T-cell (primary cell): Measurements from ENCODE around the gene SYNJ1. TPM values are rescaled to one million over a fixed set of nuclear protein-coding genes. Genes with fewer than 3 reads are reported as not detected.

Experiments
- ATAC-seq, 4 experiments: fragments of 200-7000 bp in 3 of 4; fragments of 150-1000 bp in 1 of 4; cut with Tn5 transposase; replicated peaks in 1 of 4; 1 replicate in 3 of 4; 2 replicates in 1 of 4; pipeline ENCODE4 v1.10.0; 2021; ENCODE audit warnings: moderate library complexity in 3 of 4, mild to moderate bottlenecking in 2 of 4, moderate number of reproducible peaks in 1 of 4
- CTCF ChIA-PET, 2 donors: fragments of 300-600 bp; sonication (Branson Sonifier 250); formaldehyde crosslinking; loops; one replicate each; lab custom pipeline; 2022; ENCODE audit warnings: antibody characterized with exemption in 2 of 2; lab: Charles Lee
- POLR2A ChIA-PET, 2 donors: fragments of 300-600 bp; sonication (Branson Sonifier 250); formaldehyde crosslinking; loops; one replicate each; lab custom pipeline; 2022; ENCODE audit warnings: antibody characterized with exemption in 2 of 2; lab: Charles Lee
- DNase-seq, 35 experiments: peaks; one replicate each; pipeline versions ENCODE4 v3.0.0 to v3.0.0-alpha.2; 2013 to 2023
- H3K27ac ChIP-seq: one replicate; pipeline ENCODE4 v1.5.1; 2013; ENCODE audit warnings: low read length
- H3K27me3 ChIP-seq, 2 experiments: replicated peaks in 1 of 2; 1 replicate in 1 of 2; 2 replicates in 1 of 2; pipeline versions ENCODE4 v1.6.1 to v1.7.0; 2013; ENCODE audit warnings: low read length in 1 of 2, mixed read lengths in 1 of 2; ENCODE audit not compliant: control insufficient read depth in 2 of 2, insufficient read depth in 2 of 2; ENCODE audit errors: extremely low read depth in 1 of 2
- H3K36me3 ChIP-seq, 2 donors: 1 replicate in 1 of 2; 2 replicates in 1 of 2; pipeline versions ENCODE4 v1.6.1 to v1.7.0; 2013; ENCODE audit warnings: low read length in 1 of 2; ENCODE audit not compliant: control insufficient read depth in 2 of 2, insufficient read depth in 1 of 2; ENCODE audit errors: extremely low read depth in 1 of 2
- H3K4me1 ChIP-seq, 2 experiments: 1 replicate in 1 of 2; 2 replicates in 1 of 2; pipeline versions ENCODE4 v1.6.1 to v1.7.0; 2013; ENCODE audit warnings: low read length in 2 of 2, mixed read lengths in 1 of 2; ENCODE audit not compliant: insufficient read depth in 2 of 2, control insufficient read depth in 1 of 2; ENCODE audit errors: extremely low read depth in 1 of 2
- H3K4me3 ChIP-seq, 2 donors: 1 replicate in 1 of 2; 2 replicates in 1 of 2; pipeline versions ENCODE4 v1.5.1 to v1.7.0; 2013; ENCODE audit warnings: mild to moderate bottlenecking in 2 of 2, low read length in 1 of 2, moderate library complexity in 1 of 2; ENCODE audit not compliant: control insufficient read depth in 1 of 2; ENCODE audit errors: extremely low read depth in 1 of 2
- H3K9me3 ChIP-seq: 2 replicates; pipeline ENCODE4 v1.7.0; 2013
- H3K27ac Mint-ChIP-seq, 2 donors: one replicate each; pipeline ENCODE4 v1.8.0; 2020 to 2021; ENCODE audit warnings: mild to moderate bottlenecking in 2 of 2, mixed read lengths in 2 of 2
- H3K27me3 Mint-ChIP-seq, 2 donors: one replicate each; pipeline ENCODE4 v1.8.0; 2021 to 2022; ENCODE audit warnings: mixed read lengths in 2 of 2
- H3K36me3 Mint-ChIP-seq: one replicate; pipeline ENCODE4 v1.8.0; 2021; ENCODE audit warnings: mixed read lengths
- H3K4me1 Mint-ChIP-seq, 3 donors: one replicate each; pipeline ENCODE4 v1.8.0; 2020 to 2022; ENCODE audit warnings: mixed read lengths in 3 of 3, mild to moderate bottlenecking in 1 of 3
- H3K4me3 Mint-ChIP-seq, 3 donors: one replicate each; pipeline ENCODE4 v1.8.0; 2020 to 2022; ENCODE audit warnings: mild to moderate bottlenecking in 3 of 3, mixed read lengths in 3 of 3, moderate library complexity in 3 of 3
- H3K9me3 Mint-ChIP-seq, 3 donors: one replicate each; pipeline ENCODE4 v1.8.0; 2020 to 2022; ENCODE audit warnings: mixed read lengths in 3 of 3
- WGBS: methylation state at CpG from one replicate; pipeline ENCODE4 v1.1.5; 2013; ENCODE audit warnings: missing lambda C conversion rate; ENCODE audit not compliant: insufficient coverage; 5-methylcytosine and 5-hydroxymethylcytosine counted together
- total RNA-seq, 35 experiments: library from RNA in 6 of 35; stranded (reverse) in 6 of 35; fragments of 120-200 nt in 1 of 35; gene quantifications; one replicate each; pipeline versions ENCODE4 v1.2.1 to v1.2.4 and lab custom pipeline; 2013 to 2026

SYNJ1 gene
- total RNA-seq, 5 donors from 2014 or later (not counting 1 experiment from before 2014, with no cell fraction given), result 15.2 to 24.0 (median 20.3) TPM

- Histone ChIP-seq H3K4me3 (no peak overlapping the region), H3K4me1 (peaks cover 0 to 1% of the 10 kb centered on the region in 2 experiments), H3K36me3 (peaks cover 0 to 15% of the 10 kb centered on the region in 2 donors), H3K27ac (no peak overlapping the region), H3K27me3 (no peaks in the 10 kb centered on the region), H3K9me3 (no peaks in the 10 kb centered on the region)
- H3K27me3 Mint-ChIP-seq, result no peaks in the 10 kb centered on the region
- no peak overlapping the region for H3K4me3 Mint-ChIP-seq
- ChIA-PET POLR2A (no interaction called here), CTCF (no interaction called here)
- 92% methylated on average over 2 of the region's 2 CpGs for WGBS
- H3K36me3 Mint-ChIP-seq, result peaks cover 52% of the 10 kb centered on the region
- no peaks in the 10 kb centered on the region for H3K9me3 Mint-ChIP-seq
- no peak for ATAC-seq
- peaks cover 30 to 43% (median 39%) of the 10 kb centered on the region in 3 donors for H3K4me1 Mint-ChIP-seq
- DNase-seq, result no peak
- no peak overlapping the region for H3K27ac Mint-ChIP-seq
Measured at GRCh38 chr21:32717851-32718316, 9.9 kb downstream of the SYNJ1 start.

DNA sequence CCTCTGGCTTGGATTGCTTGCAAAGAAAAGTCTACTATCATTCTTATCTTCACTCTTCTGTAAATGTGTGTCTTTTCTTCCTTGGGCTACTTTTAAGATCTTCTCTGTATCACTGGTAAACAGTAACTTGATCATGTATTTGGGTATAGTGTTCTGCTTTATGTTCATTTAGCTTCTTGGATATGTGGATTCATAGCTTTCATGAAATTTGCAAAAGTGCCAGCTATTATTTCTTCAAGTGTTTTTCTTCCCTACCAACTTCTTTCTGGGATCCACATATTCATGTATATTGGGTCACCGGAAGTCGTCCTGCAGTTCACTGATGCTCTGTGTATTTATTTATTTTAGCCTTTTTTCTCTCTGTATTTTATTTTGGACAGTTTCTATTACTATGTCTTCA, 11.3 kb downstream of the SYNJ1 start:
- no peaks in the 10 kb centered on the region for H3K27me3 Mint-ChIP-seq
- ChIA-PET POLR2A (no interaction called here), CTCF (interaction anchor here in 1 of 2 donors (0.5 to 0.6 kb wide), 2 partner anchors 189 to 757 kb away, joined by 8 read pairs; no protein-coding TSS in a partner anchor)
- Histone ChIP-seq H3K27ac (no peak overlapping the region), H3K27me3 (no peaks in the 10 kb centered on the region), H3K9me3 (no peaks in the 10 kb centered on the region), H3K36me3 (peaks cover 0 to 15% of the 10 kb centered on the region in 2 donors), H3K4me1 (peaks cover 0 to 15% of the 10 kb centered on the region in 2 experiments), H3K4me3 (no peak overlapping the region)
- WGBS, result no CpG with 5 or more reads among the region's 2 CpGs
- H3K9me3 Mint-ChIP-seq, result no peaks in the 10 kb centered on the region
- no peak overlapping the region for H3K4me3 Mint-ChIP-seq
- DNase-seq (no peak), ATAC-seq (no peak)
- H3K27ac Mint-ChIP-seq, result no peak overlapping the region
- peaks cover 47% of the 10 kb centered on the region for H3K36me3 Mint-ChIP-seq
- peaks cover 38 to 48% (median 47%) of the 10 kb centered on the region in 3 donors for H3K4me1 Mint-ChIP-seq

GRCh38 chr21:32713726-32714125, 14.1 kb downstream of the SYNJ1 start:
- peaks cover 0 to 5% of the 10 kb centered on the region in 2 donors for H3K36me3 ChIP-seq
- no peaks in the 10 kb centered on the region for H3K9me3 ChIP-seq
- H3K27me3 Mint-ChIP-seq, result no peaks in the 10 kb centered on the region
- peaks cover 34 to 41% (median 39%) of the 10 kb centered on the region in 3 donors for H3K4me1 Mint-ChIP-seq
- DNase-seq (no peak), ATAC-seq (no peak)
- H3K27ac ChIP-seq, result no peak overlapping the region
- no peak overlapping the region for H3K4me3 ChIP-seq
- H3K36me3 Mint-ChIP-seq, result peaks cover 33% of the 10 kb centered on the region
- H3K27ac Mint-ChIP-seq, result no peak overlapping the region
- H3K4me3 Mint-ChIP-seq, result no peak overlapping the region
- POLR2A ChIA-PET, result interaction anchor here in 1 of 2 donors (0.5 to 0.9 kb wide), 2 partner anchors 13 to 105 kb away, joined by 3 to 8 read pairs; no protein-coding TSS in a partner anchor
- CTCF ChIA-PET, result interaction anchor here in 1 of 2 donors (0.8 kb wide), 1 partner anchor 22 kb away, joined by 3 read pairs; no protein-coding TSS in a partner anchor
- no peaks in the 10 kb centered on the region for H3K27me3 ChIP-seq
- no peaks in the 10 kb centered on the region for H3K9me3 Mint-ChIP-seq
- peaks cover 0 to 16% of the 10 kb centered on the region in 2 experiments for H3K4me1 ChIP-seq

- H3K27me3 ChIP-seq, result no peaks in the 10 kb centered on the region
- H3K4me3 ChIP-seq, result no peak overlapping the region
- ATAC-seq (no peak), DNase-seq (no peak)
- peaks cover 29% of the 10 kb centered on the region for H3K36me3 Mint-ChIP-seq
- H3K4me1 ChIP-seq, result peaks cover 0 to 18% of the 10 kb centered on the region in 2 experiments
- ChIA-PET POLR2A (no interaction called here), CTCF (interaction anchor here (0.5 to 0.9 kb wide), 2 partner anchors 15 to 735 kb away, joined by 4 to 5 read pairs; no protein-coding TSS in a partner anchor)
- no peak overlapping the region for H3K4me3 Mint-ChIP-seq
- H3K27ac Mint-ChIP-seq, result peak overlapping the region in 1 of 2 donors; percentile 26
- no CpG with 5 or more reads among the region's 4 CpGs for WGBS
- no peaks in the 10 kb centered on the region for H3K27me3 Mint-ChIP-seq
- no peaks in the 10 kb centered on the region for H3K9me3 Mint-ChIP-seq
- H3K27ac ChIP-seq, result no peak overlapping the region
- peaks cover 0 to 5% of the 10 kb centered on the region in 2 donors for H3K36me3 ChIP-seq
- no peaks in the 10 kb centered on the region for H3K9me3 ChIP-seq
- H3K4me1 Mint-ChIP-seq, result peaks cover 40 to 45% (median 44%) of the 10 kb centered on the region in 3 donors
Measured at GRCh38 chr21:32712641-32713040, 15.2 kb downstream of the SYNJ1 start.

DNA sequence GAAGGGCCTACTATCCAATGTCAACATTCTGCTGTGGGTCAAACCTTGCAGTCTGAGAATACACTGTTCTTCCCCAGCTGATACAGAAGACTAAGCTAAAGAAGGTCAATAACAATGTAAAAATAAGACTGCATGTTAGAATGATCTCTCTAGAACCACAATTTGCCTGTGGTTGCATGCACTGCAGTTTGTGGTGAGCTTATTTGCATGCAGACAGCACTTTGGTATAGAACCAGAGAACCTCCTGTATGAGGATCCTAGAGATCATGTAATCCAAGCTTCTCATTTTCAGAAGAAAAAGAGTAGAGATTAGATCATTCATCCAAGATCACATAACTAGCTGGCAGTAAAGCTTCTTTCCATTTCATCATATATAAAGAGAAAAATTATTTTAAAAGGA, 15.8 kb downstream of the SYNJ1 start:
- Mint-ChIP-seq H3K36me3 (peaks cover 24% of the 10 kb centered on the region), H3K4me1 (peaks cover 37 to 47% (median 44%) of the 10 kb centered on the region in 3 donors), H3K27me3 (no peaks in the 10 kb centered on the region), H3K27ac (peak overlapping the region; percentile 28 to 31), H3K9me3 (no peaks in the 10 kb centered on the region), H3K4me3 (no peak overlapping the region)
- Histone ChIP-seq H3K4me1 (peaks cover 0 to 18% of the 10 kb centered on the region in 2 experiments), H3K27me3 (no peaks in the 10 kb centered on the region), H3K4me3 (no peak overlapping the region), H3K9me3 (no peaks in the 10 kb centered on the region), H3K36me3 (peaks cover 0 to 2% of the 10 kb centered on the region in 2 donors), H3K27ac (no peak overlapping the region)
- ChIA-PET POLR2A (interaction anchor here in 1 of 2 donors (0.8 kb wide), 1 partner anchor 10 kb away, joined by 7 read pairs; no protein-coding TSS in a partner anchor), CTCF (interaction anchor here (0.5 to 0.9 kb wide), 3 partner anchors 15 to 735 kb away, joined by 3 to 5 read pairs (median 4); no protein-coding TSS in a partner anchor)
- DNase-seq, result peak in 10 of 35 experiments; percentile 4 to 33 (median 6)
- ATAC-seq, result peak in 3 of 4 experiments; percentile 47 to 62 (median 55)

GRCh38 chr21:32710987-32711386, 16.8 kb downstream of the SYNJ1 start:
- Histone ChIP-seq H3K4me3 (no peak overlapping the region), H3K9me3 (no peaks in the 10 kb centered on the region), H3K36me3 (peaks cover 0 to 2% of the 10 kb centered on the region in 2 donors), H3K27me3 (no peaks in the 10 kb centered on the region), H3K27ac (no peak overlapping the region), H3K4me1 (peaks cover 0 to 18% of the 10 kb centered on the region in 2 experiments)
- ChIA-PET POLR2A (interaction anchor here in 1 of 2 donors (0.7 kb wide), 1 partner anchor 441 kb away, joined by 3 read pairs; no protein-coding TSS in a partner anchor), CTCF (no interaction called here)
- Mint-ChIP-seq H3K27ac (no peak overlapping the region), H3K36me3 (peaks cover 18% of the 10 kb centered on the region), H3K4me3 (no peak overlapping the region), H3K9me3 (no peaks in the 10 kb centered on the region), H3K4me1 (peaks cover 37 to 46% (median 38%) of the 10 kb centered on the region in 3 donors), H3K27me3 (no peaks in the 10 kb centered on the region)
- DNase-seq (no peak), ATAC-seq (no peak)
- no CpG with 5 or more reads among the region's 4 CpGs for WGBS
